ENCODE measurements around the gene ENPEP.
"Not testable (repeated sequence)": the region's sequence is repeated elsewhere in the genome, so short reads cannot be mapped to it uniquely, and the experiment has no call there.

Gene ENPEP

DNA sequence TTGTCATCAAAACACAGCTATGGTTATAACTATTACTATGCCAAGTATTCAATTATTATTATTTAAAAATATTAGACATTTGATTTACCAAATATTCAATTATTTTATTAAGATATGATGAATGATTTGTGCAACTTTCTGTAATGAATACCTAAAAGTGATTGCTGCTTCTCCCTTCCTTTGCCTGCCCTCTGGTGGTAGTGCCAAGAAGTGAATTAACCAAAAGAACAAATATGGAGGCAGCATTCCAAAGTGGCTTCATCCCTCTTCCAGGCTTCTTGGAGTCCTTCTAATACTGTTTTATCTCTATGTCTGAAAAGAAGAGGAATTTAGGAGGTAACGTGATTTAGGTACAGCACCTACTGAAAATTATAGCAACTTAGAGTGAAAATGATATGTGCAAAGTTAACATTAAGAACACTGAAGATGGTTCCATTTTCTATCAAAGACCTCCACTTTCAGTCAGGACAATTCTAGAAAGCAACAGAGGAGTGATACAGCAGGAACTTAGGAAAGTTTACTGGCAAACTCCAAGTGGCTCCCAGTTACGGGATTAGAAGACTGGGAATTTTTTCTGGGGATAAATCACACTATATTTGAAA is 43.0 kb downstream of the ENPEP start:
- DNase-seq, result no peak

DNA sequence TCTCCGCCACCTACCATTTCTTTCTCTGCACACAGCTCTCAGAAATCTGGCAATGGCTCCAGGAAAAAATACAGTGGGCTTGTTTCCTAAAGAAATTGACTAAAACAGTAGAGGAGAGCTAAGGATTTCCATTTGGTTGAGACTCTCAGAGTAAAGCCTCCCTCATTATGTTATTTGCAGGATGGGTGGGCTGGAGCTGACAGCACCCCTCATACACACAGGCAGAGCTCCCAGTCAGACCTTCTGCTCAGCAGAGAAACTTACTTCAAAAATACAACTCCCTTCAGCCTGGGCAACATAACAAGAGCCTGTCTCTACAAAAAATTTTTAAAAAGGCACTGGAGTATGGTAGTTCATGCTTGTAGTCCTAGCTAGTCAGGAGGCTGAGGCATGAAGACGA is 44.9 kb downstream of the ENPEP start:
- no peak for DNase-seq

DNA sequence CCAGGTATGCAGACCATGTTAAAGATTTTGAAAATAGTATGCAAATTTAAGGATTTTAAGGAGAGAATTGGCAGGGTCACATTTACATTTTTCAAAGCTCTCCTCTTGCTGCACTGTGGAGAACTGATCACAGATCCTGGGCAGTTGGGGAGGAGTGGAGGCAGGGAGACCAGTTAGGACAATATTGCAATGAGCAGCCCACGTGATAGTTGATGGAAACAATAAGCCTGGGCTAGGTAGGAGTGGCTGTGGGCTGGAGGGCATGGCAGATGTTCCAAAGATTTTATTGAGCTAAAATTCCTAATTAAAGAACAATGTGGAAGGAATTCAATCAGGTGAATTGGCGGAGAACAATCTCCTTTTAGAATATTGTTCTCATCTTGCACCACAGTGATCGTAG is 50.6 kb downstream of the ENPEP start:
- no peak for DNase-seq

DNA sequence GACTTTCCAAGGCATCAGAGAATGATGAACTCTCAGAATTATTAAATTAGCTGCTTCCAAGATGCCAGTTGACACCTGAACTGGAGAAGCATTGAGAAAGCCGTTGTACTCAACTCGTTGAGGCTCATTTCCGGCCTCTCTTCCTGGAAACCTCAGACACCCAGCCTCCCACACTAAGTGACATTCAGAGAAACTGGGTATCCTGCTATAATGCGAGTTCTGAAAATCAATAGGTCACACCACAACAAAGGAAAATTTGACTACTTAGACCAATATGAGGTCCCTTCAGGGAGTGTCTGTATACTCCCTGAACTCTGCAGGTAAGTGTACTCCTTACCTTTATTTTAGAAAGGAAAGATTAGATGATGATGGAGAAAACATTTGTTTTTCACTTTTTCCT is 51.2 kb downstream of the ENPEP start:
- DNase-seq, result peak; percentile 15

DNA sequence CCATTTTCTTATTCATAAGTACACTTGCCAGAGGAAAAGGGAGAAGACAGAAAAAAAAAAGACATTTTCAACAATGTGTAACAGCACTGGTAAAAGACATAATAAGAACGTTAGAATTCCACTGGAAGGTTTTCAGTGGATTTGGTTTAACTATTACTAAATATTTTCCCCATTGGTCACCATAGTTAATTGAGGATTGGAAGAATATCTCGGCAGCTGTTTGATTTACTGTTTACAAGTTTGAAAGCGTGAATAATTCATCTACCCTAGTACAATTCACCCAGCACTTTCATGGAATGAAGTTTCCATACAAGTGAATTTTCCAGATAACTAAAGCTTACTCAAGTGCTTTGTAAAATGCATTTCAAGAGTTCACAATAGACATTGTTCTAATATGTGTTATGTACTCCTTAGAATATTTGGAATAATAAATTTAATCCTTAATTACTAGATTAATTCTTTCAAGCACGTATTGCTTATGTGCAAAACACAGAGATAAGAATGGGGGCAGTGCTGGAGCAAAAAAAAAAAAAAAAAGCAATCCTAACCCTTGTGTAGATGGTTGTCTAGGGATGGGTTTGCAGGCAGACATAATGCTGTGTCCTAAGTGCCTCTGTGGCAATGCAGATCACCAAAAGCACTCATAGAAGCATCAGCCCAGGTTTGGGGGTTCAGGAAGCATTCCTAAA is 57.1 kb downstream of the ENPEP start:
- DNase-seq, result no peak

DNA sequence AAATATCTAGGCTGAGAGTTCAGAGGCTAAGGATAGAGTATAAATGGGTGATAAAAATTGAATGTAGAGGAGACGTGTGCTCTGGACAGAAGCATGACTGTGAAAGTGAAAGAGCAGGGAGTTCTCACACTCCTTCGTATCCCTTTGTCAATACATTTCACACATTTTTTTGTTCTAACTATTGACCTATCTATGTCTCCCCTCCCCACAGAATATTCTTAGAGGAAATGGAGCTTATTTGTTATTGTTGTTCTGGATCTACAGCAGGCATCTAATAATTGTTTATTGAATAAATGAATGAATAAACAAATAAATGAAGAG is 57.6 kb downstream of the ENPEP start:
- DNase-seq, result no peak

DNA sequence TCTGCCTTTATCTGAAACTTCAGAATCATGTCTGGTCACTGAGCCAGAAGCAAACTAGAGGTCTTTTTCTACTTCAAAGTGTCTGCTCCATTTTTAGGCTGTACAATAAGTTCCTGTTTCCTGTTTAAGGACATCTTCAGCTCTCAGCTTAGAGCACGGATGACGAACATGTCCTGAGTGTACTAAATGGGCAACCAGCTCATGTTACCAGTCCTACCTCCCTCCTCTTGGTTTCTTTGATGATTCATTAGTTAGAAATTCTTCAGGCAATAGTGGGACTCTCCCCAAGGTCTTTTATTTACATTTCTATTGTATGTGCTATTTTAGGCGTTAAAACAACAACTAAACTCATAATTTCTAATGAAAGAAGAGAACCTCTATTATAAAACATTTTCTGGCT is 58.0 kb downstream of the ENPEP start:
- DNase-seq, result no peak

DNA sequence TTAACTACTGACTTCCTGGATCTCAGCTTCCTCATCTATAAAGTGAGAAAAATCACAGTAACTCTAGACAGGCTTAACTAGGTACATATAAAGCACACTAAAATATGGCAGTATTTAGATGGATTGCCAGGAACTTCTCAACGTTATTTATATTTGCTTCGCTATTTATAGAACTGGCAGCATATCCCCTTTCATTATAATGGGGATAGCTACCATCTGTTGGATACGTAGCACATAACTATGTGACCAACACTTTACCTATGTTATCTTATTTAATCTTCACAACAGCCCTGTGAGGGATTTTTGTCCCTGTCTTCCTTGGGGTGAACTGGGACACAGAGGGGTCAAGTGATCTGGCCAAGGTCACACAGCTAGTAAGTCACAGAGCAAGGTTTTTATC is 64.6 kb downstream of the ENPEP start:
- DNase-seq, result no peak

DNA sequence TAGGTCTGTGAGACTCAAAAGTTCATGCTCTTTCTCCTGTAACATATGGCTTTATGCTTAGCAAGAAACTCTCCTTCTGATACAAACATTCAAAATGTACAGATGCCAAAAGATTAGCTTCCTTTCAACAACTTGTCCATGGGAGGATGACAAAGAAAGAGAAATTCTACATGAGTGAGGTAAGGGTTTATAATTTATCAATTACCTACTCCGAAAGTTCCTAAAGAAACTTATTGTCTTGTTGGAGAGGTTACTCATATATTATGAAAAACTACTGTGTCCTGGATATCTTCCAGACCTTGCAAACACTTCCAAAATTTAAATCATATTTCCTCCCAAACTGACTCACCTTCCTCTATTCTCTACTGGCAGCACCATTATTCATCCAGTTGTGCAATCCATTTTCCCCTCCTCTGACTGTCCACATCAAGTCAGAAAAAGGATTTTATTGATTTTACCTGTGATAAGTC is 65.1 kb downstream of the ENPEP start:
- DNase-seq, result no peak

DNA sequence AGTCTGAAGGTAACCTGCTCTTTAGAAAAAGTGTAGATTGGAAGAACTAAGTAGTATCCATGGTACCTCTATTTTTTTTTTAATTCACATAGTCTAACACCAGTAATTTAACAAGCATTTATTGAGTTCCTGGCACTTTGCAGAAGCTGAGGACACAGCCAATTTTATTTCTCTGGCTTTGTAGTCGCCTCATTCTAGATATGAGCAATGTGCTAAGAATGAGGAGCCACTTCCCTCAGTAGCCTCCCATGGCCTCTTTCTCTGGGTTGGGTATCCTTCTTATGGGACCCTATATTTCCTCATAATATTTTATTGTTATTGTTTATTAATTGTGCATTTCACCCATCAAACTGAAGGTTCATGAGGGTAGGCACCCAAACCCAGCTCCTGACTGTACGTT is 67.6 kb downstream of the ENPEP start:
- no peak for DNase-seq

DNA sequence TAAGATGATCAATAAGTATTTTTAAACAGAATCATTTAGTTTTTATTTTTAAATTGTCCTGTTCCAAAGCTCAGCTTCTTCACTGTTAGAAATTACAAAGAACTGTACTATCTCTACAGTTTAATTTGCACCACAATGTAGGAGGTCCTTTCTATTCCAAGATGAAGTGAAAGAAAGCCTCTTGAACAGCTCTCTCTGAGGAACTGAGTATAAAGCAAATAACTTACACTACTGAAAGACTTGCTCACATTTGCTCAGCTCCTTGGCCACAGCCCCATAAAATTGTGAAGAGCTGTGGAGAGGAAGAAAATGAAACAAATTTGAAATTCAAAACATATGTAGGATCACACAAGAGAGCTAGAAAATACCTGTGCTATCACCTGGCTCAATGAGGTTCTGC is 68.6 kb downstream of the ENPEP start:
- no peak for DNase-seq

DNA sequence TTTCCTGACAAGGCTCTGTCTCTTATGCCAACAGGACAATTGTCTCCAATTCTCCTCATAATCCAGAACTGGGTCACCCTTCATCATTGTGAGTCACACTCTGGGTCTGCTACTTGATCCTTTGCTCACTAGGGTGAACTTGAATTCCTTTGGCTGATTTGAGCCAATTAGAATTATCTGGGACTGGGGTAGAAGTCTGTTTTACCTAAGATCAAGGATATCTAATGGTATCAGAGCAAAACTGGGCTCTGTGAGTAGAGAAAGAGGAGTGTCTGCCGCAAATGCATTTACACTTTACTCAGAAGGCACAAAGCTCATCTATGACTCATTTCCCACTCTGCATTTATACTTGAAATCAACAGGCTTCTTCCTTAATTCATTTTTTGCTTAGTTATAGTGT is 74.3 kb downstream of the ENPEP start:
- DNase-seq, result no peak

DNA sequence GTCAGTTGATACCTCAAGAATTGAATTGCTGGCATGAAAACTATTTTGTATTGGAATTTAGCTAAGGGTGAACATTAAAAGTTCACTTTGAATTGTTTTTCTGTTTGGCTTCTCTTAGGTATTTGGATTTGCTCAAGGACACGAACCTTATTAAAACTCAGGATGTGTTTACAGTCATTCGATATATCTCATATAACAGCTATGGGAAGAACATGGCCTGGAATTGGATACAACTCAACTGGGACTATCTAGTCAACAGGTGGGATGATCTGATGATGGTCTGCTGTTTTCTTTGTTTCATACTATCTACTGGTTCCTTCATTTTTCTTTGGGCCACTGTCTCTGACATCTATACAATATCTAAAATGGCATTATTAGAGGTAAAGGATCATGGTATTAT is 77.2 kb downstream of the ENPEP start:
- DNase-seq, result no peak

DNA sequence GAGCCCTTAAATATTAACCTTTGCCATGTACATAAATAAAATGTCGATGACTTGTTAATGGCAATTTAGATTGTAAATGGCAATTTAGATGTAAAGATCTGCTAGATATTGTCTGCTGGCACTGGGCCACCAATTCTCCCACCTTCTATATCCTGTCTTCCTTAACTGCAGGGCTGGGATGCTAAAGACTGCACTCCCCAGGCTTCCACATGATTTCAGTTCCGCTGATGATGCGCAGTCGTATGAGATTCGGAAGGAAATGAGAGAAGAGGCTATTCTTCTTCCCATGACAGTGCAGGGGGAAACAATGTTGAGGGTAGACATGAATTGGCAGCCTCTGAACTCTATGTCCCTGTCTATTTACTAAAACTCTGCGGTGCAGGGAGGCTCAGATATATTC is 91.3 kb downstream of the ENPEP start:
- no peak for DNase-seq

DNA sequence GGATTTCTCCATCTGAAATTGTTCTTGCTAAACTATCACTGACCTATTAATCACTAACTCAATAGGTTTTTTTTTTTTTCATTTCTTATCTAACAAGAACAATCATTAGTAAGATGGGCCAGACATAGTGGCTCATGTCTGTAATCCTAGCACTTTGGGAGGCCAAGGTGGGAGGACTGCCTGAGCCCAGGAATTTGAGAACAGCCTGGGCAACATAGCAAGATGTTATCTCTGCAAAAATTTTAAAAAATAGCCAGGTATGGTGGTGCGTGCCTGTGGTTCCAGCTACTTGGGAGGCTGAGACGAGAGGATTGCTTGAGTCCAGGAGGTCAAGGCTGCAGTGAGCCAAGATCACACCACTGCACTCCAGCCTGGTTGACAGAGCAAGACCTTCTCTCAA is 100.7 kb downstream of the ENPEP start:
- not testable (repeated sequence) for DNase-seq

DNA sequence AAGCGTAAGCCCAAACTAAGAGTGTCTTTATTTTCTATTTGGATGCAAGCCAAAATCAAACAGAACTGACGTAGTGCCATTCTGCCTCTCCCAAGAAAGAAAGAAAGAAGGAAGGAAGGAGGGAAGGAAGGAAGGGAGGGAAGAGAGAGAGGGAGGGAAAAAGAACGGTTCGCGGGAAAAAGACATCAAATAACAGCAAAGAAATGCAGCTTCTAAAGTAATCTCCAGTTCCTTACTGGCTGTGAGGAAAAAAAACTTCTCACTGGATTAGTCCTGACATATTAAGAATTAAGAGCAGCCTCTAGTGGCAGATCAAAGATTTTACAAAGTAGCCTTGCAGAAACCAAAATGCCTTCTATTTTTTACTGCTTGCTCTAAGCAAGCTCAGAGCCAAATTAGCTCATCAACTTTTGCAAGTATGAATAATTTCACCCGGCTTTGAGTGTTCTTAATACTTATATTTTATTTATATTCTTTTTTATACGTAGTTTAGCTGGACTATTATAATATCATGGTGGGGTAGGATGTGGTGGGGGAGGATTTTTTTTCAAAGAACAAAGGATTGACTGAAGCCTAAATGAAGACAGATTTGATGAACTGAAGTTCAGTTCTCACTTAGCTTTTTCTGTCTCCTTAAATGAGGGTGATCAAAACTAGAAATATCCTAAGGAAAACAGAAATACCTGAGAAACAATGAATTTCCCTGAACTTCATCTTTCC is 110.3 kb downstream of the ENPEP start:
- DNase-seq, result no peak

DNA sequence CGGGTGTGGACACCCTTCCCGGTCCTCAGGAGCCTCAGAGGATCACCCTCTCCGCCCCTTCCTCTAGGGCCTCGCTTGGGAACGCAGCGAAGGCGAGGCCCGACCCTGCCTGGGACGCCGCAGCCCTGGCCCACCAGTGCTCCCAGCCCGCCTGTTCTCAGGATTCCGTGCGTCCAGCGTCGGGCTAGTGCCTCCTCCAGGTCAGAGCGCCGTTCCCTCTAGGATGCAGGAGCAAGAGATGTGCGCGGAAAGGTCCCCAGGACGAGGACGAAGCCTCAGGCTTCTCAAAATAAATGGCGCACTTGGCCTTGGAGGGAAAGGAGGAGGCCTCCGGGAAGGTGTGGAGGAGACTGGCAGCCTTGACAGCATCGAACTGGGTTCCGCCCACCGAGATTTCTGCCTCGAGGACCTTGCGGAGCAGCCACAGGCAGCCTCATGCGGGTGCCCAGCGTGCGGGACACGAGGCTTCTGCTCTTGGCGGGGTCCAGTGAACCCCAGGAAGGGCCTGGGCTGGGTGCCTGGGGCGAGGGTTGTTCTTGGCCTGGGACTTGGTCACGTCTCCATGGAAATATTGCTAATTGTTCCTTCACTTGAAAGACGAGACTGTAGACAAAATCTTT is 111.8 kb downstream of the ENPEP start:
- no peak for DNase-seq

DNA sequence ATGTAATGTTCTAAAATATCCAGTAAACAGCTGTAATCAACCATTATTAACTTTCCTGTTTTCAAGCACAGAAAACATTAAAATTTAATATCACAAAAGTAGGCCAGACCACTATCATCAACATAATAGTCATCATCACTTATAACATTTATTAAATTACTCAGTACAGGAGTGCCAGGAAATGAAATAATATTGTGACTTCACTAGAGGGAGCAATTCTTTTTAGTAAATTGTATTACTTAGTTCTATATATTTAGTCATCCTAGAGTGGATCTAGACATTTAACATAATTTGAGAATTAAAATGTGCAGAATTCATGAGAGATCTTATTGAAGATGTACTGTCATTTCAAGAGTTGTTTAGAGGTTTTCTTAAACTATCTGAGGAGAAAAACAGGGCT is 113.3 kb downstream of the ENPEP start:
- no peak for DNase-seq

DNA sequence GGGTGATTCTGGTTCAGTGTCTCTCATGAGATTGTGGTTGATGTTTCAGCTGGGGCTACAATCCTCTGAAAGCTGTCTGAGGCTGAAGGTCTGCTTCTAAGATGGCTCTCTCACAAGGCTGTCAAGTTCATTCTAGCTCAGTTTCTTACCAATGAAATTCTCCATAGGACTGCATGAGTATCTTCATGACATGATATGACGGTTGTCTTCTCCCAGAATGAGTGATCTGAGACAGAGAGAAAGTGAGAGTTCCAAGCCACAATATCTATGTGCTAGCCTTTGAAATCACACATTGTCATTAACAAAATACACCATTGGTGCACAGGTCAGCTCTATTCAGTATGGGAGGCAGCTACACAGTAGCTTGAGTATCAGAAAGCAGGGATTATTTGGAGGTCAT is 119.6 kb downstream of the ENPEP start:
- DNase-seq, result no peak

DNA sequence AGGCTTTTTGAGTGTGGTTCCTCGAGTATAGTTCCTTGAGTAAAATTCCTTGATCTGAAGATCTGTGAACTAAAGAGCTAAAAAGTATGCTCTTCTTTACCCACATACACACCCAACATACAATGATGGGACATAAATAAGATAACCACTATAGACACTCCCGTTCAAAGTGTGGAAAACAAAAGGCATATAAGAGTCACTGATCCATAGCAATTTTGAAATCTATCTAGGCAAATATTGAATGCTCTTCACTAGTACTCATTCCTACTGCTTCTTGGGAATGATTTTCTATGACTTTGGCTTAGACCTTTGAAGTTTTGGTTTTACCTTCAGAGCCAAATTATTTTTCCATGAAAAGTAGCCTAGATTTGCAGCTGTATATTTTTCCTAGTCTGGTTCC is 120.5 kb downstream of the ENPEP start:
- DNase-seq, result no peak

DNA sequence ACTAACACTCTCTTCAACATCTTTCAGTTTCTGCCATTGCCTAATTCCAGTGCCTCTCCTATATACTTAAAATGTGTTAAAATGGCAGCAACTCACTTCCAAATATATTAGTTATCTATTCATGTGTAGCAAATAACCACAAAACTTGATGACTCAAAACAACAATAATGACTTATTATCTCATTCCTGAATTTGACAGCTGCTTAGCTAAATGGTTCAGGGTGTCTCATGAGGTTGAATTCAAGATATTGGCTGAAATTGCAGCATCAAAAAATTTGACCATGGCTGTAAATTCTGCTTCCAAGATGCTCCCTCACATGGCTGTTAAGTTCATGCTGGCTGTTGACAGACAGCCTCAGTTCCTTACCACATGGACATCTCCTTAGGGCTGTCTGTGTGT is 121.6 kb downstream of the ENPEP start:
- no peak for DNase-seq

DNA sequence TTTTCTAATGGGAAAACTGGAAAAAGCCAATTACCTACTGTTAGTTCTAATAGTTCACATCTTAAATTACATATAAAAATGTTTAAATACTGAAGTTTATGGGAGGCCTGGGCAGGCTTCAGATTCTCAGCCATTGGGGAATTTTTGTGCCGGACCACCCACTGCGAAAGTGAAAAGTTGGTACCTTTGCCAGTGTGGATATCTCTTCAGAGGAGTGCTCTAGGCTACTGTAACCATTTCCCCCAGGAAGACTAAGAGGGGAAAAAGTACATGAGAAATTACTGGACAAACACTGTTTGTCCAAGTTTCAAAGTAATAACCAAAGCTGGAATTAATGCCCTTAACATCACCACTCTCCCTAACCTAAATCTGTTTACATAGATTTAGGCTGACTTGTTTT is 126.1 kb downstream of the ENPEP start:
- no peak for DNase-seq

DNA sequence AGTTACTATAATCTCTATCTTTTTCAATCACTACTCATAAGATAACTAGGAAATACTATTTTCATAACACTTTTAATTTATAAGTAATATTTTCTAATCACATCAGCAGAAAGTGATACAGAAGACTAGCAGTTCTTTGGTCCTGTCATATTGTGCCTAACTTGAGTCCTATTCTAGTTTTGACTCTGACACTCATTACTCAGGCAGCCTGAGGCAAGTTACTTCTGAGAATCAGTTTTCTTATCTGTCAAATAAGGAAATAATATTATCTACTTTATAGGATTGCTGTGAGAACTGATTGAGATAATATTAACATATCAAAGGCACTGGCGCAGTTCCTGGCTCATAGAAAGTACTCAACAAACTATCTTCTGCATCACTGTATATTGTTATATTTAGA is 129.1 kb downstream of the ENPEP start:
- no peak for DNase-seq

DNA sequence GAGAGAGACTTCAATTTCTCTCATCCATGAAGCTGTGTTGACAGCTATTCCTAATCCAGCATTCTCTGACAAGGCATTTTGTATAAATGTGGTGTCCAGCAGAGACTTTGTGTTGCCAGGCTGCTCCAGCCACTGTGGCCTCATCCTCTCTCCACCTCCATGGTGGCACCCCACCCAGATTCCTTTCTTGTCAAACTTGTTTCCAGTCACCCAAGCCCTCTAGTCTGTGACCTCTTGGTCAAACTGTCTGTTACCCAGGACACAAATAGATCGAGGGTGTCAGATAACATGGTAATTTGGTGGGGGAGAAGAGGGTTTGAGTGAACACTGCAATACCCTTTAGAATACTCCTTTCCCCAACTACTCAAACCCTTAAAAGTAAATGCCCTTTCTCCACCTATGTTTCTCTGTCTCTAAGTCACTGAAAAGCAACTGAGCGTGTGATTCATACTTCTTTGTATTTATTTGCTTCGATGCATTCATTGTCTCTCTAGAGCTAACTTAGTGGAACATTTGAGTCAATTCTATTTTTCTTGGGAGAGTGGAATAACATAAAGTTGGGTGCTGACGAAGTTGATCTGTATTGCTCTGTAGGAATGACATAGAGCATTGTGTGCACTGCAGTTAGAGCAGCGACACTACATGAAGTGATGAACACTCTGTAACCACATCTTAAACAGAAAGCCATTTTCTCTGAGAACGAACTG is 133.2 kb downstream of the ENPEP start:
- DNase-seq, result no peak
